GM21717 (cell line): ENCODE results near the gene DNAJC6.
"Not testable (repeated sequence)": the region's sequence is repeated elsewhere in the genome, so short reads cannot be mapped to it uniquely, and the experiment has no call there.

Source experiments
- ATAC-seq: cut with Tn5 transposase; IDR thresholded peaks from one replicate; pipeline ENCODE4 v1.9.1; 2021; ENCODE audit warnings: mild to moderate bottlenecking, moderate library complexity; ENCODE audit not compliant: unreplicated experiment

DNAJC6 gene

GRCh38 chr1:65309304-65310077, at the start of gene DNAJC6:
Gene DNAJC6, plus strand, starts transcription at chr1:65309543. Its CDS starts 203 bp downstream, at chr1:65309746.
- ATAC-seq = no peak

- ATAC-seq = no peak
Observed at GRCh38 chr1:65259816-65260215, 49.5 kb upstream of the DNAJC6 start.

- peak; percentile 61 for ATAC-seq
Observed at GRCh38 chr1:65260851-65261473, 48.4 kb upstream of the DNAJC6 start.

GRCh38 chr1:65263286-65263685, 46.1 kb upstream of the DNAJC6 start:
- ATAC-seq = no peak

- ATAC-seq = no peak
Observed at GRCh38 chr1:65264197-65264929, 45.0 kb upstream of the DNAJC6 start.

- ATAC-seq = no peak
Observed at GRCh38 chr1:65265296-65265650, 44.1 kb upstream of the DNAJC6 start.

GRCh38 chr1:65265651-65266351, 43.5 kb upstream of the DNAJC6 start:
- ATAC-seq = no peak

GRCh38 chr1:65266476-65266875, 42.9 kb upstream of the DNAJC6 start:
- no peak for ATAC-seq

GRCh38 chr1:65267271-65267670, 42.1 kb upstream of the DNAJC6 start:
- no peak for ATAC-seq

- ATAC-seq = no peak
Observed at GRCh38 chr1:65267683-65268082, 41.7 kb upstream of the DNAJC6 start.

GRCh38 chr1:65269612-65270011, 39.7 kb upstream of the DNAJC6 start:
- no peak for ATAC-seq

GRCh38 chr1:65276197-65276939, 33.0 kb upstream of the DNAJC6 start:
- ATAC-seq = no peak

- no peak for ATAC-seq
Observed at GRCh38 chr1:65277605-65278347, 31.6 kb upstream of the DNAJC6 start.

GRCh38 chr1:65278376-65279069, 30.8 kb upstream of the DNAJC6 start:
- no peak for ATAC-seq

- no peak for ATAC-seq
Observed at GRCh38 chr1:65279070-65279779, 30.1 kb upstream of the DNAJC6 start.

- no peak for ATAC-seq
Observed at GRCh38 chr1:65281846-65282245, 27.5 kb upstream of the DNAJC6 start.

GRCh38 chr1:65284229-65284628, 25.1 kb upstream of the DNAJC6 start:
- no peak for ATAC-seq

- peak; percentile 83 for ATAC-seq
Observed at GRCh38 chr1:65289449-65289848, 19.9 kb upstream of the DNAJC6 start.

GRCh38 chr1:65291818-65292217, 17.5 kb upstream of the DNAJC6 start:
- not testable (repeated sequence) for ATAC-seq
